GM12801 (cell line): ENCODE results near the gene JMY.

Experiments used
- TF ChIP-seq, protein P1 (sequence below): IDR thresholded peaks from one replicate; pipeline ENCODE4 v1.5.1; 2011; ENCODE audit warnings: control low read depth; ENCODE audit not compliant: insufficient read length; ENCODE audit errors: extremely low read depth

JMY gene

DNA sequence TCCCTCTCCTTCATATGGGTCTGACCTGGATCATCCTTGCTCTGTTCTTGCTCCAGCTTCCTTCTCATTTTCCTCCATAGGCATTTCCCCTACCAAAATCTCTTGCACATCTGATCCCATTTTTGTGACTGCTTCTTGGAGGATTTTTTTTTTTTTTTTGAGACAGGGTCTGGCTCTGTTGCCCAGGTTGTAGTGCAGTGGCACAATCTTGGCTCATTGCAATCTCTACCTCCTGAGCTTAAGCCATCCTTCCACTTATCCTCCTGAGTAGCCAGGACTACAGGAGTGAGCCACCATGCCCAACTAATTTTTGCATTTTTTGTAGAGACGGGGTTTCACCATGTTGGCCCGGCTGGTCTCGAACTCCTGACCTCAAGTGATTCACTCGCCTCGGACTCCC, 10.5 kb upstream of the JMY start:
- TF ChIP-seq, protein P1, sequence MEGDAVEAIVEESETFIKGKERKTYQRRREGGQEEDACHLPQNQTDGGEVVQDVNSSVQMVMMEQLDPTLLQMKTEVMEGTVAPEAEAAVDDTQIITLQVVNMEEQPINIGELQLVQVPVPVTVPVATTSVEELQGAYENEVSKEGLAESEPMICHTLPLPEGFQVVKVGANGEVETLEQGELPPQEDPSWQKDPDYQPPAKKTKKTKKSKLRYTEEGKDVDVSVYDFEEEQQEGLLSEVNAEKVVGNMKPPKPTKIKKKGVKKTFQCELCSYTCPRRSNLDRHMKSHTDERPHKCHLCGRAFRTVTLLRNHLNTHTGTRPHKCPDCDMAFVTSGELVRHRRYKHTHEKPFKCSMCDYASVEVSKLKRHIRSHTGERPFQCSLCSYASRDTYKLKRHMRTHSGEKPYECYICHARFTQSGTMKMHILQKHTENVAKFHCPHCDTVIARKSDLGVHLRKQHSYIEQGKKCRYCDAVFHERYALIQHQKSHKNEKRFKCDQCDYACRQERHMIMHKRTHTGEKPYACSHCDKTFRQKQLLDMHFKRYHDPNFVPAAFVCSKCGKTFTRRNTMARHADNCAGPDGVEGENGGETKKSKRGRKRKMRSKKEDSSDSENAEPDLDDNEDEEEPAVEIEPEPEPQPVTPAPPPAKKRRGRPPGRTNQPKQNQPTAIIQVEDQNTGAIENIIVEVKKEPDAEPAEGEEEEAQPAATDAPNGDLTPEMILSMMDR: no peak

DNA sequence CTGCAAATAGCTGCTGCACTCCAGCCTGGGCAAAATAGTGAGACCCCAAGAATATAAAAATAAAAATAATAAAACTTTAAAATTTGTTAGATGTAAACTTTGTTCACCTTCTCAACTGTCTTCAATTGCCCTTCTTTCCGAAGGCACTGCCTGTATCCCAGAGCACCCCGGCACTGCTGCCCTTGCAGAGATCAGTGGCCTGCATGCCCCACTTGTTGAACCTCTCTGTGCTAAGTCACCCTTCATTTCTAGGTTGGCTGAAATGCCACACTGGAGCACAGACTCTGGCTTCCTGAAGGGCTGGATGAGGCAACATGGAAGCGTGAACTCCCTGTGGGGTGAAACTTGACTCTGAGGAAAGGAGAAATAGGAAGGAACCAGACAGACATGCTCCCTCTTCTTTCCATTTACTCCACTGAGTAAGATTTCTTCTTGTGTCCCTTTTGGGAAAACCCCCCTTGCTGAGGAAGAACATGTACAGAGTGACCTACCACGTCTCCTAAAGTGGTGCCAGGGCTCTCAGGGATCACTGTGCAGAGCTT, 8.4 kb upstream of the JMY start:
- TF ChIP-seq, protein P1: no peak

DNA sequence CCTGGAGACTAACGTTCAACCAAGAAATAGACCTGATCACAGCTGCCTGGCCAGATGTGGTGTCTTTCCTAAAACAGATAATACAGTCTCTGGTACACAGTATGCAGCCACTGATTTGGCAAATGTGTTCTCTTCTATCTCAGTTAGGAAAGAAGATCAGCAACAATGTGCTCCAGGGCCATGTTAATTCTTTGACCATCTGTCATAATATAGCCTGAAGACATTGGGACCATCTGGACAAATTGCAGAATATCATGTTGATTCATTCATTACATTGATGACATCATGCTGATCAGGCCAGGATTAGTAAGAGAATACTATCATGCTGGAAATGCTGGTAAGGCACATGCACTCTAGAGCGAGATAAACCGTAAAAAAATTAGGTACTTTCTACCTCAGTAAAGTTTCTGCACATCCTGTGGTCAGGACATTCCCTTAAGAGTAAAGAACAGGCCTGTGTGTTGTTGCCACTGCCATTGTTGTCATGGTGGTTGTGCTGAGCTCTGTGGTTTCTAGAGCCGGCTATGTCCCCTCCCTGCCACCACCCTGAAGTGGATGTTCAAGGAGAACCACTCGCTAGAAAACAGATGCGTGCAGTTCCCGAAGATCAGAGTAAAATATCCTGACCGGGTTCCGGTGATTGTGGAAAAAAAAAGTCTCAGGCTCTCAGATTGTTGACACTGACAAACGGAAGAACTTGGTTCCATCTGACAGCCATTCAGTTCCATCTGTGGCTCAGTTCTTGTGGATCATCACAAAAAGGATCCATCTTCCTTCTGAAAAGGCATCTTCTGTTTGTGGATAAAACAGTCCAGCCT, 6.4 kb upstream of the JMY start:
- TF ChIP-seq, protein P1: no peak

DNA sequence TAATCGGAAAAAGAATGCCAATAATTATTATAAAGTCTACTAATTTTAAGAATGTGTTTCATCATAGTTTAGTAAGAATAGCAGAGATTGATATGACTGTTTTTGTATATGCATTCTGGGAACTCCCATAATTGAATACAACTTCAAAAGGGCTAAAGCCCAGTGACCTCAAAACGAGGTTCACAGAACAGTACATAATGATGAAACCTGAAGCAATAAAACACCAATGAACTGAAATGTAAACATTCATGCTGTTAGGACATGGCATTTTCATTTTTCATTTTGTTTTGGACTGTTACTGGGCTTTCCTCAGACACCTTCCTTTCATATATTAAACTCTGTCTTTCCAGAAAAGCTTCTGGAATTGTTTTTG, 684 bp upstream of the JMY start:
- TF ChIP-seq, protein P1: no peak

DNA sequence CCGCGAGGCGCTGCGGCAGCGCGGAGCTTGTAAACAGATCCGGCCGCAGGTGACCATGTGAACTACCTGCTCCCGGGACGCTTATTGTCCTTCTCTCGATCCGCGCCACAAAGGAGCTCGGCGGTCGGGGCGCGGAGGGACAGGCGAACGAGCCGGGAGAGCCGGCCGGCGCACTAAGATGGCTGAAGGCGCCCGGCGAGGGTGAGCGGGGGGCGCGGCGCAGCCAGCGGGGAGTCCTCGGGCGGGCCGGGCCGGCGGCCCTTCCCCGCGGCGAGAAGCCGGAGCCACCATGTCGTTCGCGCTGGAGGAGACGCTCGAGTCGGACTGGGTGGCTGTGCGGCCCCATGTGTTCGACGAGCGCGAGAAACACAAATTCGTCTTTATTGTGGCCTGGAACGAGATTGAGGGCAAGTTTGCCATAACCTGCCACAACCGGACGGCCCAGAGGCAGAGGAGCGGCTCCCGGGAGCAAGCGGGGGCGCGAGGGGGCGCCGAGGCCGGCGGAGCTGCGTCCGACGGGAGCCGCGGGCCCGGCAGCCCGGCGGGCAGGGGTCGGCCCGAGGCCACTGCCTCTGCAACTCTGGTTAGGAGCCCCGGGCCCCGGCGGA, 535 bp downstream of the JMY start:
- TF ChIP-seq, protein P1: no peak

DNA sequence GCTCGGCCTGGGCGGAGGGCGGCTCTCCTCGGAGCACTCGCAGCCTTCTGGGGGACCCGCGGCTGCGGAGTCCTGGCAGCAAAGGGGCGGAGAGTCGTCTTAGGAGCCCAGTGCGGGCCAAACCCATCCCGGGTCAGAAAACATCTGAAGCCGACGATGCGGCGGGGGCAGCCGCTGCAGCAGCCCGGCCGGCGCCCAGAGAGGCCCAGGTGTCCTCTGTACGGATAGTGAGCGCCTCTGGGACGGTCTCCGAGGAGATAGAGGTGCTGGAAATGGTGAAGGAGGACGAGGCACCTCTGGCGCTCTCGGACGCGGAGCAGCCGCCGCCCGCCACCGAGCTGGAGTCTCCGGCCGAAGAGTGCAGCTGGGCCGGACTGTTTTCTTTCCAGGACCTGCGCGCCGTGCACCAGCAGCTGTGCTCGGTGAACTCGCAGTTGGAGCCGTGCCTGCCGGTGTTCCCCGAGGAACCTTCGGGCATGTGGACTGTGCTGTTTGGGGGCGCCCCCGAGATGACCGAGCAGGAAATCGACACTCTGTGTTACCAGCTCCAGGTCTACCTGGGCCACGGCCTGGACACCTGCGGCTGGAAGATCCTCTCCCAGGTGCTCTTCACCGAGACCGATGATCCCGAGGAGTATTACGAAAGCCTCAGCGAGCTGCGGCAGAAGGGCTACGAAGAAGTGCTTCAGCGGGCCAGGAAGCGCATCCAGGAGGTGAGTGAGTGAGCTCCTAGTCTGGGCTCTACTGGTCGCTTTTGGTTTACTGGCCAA, 1.2 kb downstream of the JMY start:
- TF ChIP-seq, protein P1: no peak
